Kidney tubule cell (primary cell): ENCODE measurements around the gene NAB2.

ENCODE experiments used
- DNase-seq: peaks from one replicate; pipeline ENCODE4 v3.0.0-alpha.2; 2018; ENCODE audit warnings: low spot score

The NAB2 gene

DNA sequence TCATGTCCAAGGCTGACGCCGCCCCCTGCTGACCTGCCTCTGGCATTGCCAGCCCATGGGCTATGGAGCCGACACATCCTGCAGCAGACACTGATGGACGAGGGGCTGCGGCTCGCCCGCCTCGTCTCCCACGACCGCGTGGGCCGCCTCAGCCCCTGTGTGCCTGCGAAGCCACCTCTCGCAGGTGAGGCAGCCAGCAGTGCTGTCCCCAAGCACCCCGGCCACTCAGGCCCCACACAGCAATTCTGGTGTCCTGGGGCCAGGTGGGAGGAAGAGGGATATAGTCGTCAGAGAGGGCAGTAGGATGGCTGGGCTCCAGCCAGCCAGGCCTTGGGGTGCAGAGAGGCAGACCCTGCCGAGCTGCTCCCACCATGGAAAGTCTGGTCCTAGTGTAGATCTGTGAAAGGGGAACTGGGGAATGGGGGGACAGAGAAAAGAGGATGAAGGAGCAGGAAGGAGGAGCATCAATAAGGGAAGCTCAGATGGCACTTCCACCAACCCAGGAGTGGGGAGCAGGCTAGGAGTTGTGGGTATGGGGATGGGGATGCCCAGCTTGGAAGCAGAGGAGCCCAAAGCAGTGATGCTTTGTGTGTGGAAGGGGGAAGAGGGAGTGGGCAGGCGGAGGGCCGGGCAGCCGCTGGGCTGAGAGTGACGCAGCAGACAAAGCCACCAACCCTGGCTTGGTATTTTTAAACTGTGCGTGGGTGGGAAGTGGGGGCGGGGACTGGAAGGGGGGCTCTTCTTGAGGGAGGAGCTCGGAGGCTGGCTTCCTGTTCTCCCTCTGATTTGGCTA, 4.7 kb downstream of the NAB2 start:
- DNase-seq, result peak; percentile 50

DNA sequence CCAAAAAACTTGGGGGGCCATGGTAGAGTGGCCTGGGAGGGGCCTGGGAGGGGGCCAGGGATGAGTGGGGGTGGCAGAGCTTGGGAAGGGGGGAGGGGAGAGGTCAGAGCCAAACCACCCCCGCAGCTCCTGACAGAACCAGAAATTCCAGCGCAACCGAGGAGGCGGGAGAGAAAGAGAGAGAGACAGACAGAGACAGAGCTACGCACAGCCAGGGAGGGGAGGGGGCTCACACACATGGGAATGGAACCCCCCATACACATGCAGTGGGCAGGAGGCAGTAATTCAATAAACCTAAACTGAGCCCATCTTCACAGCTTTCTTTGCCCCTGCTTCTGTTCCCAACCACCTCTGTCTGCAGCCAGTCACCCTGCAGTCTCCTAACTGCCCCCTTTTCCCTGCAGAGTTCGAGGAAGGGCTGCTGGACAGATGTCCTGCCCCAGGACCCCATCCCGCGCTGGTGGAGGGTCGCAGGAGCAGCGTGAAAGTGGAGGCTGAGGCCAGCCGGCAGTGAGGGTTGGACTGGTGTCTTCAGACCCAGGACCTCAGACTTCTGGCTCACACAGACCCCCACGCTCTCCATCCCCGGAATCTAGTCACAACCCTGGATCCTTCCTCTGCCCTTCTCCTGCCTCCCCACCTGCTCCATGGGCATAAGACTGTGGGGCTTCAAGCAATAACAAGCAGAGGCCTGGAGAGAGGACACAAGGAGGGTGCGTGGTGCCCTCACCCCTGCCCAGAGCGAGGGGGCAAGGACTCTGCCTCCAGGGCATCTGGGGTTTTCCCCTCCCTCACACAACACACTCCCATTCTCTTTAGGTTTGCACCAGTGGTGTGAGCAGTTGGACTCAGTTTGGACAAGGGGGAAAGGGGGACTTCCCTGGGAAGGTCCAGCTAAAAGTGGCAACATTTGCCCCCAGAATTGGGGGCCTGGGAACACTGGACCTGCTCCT, 5.6 kb downstream of the NAB2 start:
- DNase-seq, result no peak

DNA sequence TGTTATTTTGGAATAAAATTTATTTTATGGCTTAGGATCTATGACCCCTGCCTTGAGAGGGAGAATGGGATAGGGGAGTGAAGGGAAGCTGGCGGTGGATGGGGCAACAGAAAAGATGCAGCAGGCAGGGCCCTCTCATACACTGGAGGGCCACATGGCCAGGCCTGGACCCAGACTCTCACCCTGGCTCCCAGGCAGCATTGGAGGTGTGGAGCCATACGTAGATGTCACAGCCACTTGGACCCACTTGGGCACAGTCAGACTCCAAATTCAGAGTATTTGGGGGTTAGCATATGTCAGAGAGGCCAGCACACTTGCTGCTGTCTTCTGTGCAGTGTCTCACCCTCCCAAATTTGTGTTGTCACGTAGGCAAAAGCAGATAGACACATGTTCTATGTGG, 6.5 kb downstream of the NAB2 start:
- no peak for DNase-seq

DNA sequence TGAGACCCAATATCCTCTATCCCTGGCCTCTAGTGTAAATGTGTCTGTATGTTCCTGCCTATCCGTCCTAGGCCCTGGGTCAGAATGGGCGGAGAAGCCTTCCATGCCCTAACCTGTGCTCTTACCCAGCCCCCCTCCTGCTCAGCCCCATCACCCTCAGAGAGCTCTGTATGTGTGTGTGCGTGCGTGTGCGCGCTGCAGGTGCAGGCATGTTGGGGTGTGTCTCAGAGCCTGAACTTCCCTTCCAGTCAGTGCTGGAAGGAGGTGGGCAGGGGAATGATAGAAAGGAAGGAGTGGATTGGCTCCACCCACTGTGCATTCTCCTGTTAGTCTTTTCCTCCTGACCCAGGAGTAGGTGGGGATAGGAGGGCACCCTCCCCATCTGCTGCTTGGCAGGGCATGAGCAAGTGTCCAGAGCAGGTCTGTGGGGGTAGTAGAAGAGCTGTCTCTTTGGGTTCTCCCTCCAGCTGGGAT, 7.2 kb downstream of the NAB2 start:
- DNase-seq, result peak; percentile 59

DNA sequence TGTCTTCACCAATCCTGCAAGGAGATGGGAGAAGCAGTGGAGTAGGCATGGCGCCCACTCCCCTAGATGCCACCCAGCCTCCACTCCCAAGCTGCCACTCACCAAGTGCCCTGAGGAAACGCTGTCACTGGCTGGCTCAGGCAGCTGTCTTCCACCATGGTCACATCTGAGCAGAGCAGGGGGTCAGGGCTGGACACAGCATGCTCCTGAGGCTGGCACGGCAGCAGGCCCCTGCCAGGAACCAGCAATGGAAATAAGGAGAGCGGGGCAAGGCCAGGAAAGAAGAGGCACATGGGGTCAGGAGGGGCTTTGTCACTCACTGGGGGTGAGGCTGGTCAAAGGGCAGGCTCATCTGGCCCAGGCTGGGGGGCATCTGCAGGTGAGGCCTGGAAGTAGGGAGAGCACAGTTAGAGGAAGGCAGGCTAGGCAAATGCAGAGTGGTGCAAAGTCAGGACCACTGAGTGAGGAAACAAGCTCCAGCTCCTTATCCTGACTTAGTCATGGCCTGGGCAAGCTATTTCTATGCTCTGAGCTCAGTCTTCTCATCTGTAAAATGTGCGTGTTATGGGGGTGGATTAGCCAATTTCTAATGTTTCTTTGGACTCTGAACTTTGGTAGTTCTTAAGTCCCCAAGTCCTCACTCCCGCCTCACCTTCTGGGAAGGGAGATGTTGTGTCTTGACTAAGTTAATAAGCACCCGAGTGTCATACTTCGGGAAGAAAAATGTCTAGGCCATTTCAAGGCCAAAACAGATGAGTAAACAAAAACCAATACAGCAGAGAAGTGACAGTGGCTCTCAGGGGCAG, 8.0 kb downstream of the NAB2 start:
- DNase-seq, result no peak

DNA sequence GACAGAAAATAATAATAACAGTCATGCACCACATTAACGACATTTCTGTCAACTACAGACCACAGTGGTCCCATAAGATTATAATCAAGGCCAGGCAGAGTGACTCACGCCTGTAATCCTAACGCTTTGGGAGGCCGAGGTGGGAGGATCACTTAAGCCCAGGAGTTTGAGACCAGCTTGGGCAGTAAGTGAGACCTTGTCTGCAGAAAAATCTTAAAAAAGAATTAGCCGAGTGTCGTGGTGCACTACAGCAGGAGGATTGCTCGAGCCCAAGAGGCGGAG, 8.6 kb downstream of the NAB2 start:
- DNase-seq, result no peak

DNA sequence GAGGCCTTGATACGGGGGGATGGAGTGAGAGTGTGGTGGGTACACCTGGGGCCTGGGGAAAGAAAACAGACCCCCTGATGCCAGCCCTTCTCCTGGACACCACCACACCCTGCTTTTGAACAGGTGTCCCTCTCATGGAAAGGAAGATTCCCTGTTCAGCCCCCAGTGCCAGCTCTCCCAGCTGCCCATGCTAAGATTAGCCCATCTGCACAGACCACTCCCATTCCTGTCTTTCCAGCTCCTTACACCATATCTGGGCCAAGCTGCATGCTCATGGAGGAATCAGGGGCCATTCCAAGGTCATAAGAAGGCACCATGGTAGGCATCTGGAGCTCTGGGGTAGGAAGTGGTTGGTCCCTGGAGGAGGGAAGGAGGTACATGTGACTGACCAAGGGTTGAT, 9.6 kb downstream of the NAB2 start:
- no peak for DNase-seq

DNA sequence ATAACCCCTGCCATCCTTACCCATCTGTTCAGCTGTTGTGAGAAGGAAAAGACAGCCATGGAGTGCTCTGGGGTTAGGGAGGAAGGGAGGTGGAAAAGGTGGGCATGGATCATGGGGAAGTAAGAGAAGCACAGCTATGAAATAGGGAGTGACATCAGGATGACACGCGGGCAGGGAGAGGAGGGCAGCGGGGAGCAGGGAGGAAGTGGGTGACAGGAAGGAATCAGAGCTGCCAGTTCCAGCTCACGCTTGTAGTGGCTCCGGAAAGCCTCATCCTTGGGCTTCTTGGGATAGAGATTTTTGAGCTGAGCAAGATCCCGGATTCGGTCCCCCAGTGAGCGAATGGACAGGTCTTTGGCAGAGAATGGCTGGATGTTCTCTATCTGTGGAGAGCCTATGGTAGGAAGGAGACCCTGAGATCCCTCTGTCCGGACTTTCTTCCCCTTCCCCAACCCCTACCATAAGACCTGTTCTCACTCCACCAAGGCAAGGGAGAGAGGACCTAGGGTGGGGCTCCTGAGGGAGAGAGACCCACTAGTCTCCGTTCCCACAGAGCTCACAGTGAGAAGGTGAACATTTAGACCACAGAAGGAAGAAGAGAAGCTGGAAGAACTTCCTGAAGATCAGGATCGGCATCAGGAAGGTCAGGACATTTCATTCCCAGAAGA, 10.3 kb downstream of the NAB2 start:
- DNase-seq, result no peak

DNA sequence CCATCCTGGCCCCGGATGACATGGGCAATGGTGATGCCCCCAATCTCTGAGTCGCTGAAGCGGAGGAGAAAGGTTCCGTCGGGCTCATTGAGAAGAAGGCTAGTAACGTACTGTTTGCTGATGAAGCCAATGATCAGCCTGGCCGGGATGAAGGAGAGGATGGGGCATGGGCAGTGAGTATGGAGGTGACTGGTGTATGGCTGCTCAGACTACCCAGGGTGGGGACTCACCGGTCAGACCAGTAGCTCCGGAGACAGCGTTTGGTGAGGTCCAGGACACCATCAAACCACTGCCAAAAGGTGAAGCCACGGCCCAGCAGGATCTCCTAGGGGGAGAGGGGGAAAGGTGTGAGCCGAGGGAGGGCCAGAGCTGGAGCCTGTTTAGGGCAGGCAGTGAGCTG, 10.9 kb downstream of the NAB2 start:
- DNase-seq, result no peak

DNA sequence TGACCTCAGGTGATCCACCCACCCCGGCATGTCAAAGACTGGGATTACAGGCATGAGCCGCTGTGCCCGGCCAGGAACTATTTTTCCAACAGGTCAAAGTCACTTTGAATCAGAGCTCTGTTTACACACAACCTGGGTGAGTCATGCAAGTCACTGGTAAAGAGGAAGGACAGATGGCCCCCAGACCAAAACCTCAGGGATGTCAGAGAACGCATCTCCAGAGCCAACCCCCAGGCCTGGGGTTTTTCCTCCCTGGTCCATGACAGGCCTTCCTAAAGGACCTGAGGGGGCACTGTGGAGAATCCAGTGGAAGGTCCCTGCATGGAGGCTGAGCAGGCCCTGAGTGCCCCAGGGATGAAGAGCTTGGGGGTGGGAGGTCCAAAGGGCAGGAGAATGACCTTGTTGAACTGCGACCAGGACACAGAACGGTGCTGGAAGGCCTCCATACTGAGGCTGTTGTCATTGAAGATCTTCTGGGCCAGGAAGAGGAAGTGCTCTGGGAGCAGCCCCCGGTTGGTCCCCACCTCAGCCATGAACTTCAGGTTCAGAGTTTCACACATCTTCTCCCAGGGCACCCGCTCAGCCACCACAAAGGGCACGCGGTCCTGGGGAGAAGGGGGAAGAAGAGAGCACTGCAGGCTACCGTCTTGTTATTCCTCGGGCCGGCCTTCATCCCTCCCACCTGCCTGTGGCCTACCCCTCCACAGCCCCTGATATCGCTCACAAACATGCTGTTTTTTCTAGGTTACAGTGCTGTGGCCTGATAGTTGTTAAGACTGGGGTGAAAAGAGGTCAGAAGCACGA, 13.2 kb downstream of the NAB2 start:
- DNase-seq, result peak; percentile 70

DNA sequence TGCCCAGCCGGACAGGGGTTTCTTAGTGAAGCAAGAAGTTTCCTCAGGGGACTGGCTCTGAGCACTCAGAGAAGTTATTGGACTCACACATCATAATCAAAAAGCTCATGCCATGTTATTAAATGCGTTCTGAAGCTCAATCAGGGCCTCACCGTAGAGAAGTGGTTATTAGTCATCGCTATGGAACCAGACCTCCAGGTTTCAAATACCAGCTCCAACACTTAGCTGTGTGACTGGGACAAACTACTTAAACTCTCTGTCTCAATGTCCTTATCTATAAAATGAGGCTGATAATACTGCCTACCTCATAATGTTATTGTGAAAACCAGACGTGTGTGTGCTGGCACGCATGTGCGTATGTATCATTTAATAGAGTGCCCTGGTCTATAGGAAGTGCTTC, 14.9 kb downstream of the NAB2 start:
- no peak for DNase-seq

DNA sequence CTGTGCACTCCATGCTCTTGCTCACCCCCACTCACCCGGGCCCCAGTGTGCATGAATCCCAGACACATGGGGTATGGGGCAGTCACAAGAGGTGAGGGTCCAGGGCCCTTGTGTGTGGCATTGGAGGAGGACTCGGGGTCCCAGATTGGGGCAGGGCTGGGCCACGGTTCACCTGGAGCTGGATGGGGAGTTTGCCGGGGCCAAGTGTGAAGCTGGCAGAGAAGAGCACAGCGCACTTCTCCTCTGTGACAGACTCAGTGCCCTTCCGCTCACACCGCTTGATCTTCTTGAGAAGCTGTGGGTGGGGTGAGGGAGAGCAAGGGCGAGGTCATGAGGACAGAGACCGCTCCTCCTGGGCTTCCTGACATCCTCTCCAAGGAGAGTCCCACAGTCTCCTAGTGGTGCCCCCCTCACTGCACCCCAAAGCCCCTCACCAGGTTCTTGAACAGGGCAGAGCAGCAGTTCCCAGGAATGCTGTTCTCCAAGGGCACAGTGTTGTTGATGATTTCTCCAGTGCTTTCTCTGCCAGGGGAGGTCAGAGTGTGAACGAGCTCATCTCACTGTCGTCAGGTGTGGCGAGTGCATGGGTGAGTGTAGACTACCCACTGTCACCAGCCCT, 15.5 kb downstream of the NAB2 start:
- DNase-seq, result no peak

DNA sequence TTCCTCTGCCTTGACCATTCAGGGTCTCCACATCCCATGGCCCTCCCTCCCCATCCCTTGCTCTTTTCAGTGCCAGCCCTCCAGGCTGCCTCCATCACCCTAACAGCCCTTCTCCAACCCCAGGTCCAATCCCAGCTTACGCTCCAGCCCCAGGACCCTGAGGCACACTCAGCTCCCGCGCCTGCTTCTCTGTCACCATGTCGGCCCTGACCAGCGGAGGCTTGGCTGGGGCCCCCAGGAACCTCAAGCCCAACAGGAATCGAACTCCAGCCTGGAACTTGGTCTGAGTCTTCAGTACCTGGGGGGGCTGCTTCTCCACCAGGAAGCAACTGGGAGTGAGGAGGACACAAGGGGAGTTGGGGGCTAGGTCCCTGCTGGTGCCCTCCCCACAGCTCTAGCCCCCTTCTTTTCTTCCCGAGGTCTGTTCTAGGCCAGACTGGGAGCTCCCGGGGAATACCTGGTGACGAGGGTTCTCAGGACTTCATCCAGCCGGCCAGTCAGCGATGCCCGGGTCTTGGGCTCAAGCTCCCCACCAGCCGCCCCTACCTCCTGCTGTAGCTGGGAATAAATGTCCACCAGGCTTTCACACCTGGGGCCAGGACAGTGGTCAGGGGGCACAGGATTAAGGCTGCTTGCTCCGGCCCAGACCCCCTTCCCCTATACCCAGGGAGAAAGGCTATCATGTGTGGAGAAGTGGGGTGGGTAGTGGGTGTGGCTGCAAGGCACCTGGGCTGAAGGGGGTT, 16.3 kb downstream of the NAB2 start:
- DNase-seq, result no peak

DNA sequence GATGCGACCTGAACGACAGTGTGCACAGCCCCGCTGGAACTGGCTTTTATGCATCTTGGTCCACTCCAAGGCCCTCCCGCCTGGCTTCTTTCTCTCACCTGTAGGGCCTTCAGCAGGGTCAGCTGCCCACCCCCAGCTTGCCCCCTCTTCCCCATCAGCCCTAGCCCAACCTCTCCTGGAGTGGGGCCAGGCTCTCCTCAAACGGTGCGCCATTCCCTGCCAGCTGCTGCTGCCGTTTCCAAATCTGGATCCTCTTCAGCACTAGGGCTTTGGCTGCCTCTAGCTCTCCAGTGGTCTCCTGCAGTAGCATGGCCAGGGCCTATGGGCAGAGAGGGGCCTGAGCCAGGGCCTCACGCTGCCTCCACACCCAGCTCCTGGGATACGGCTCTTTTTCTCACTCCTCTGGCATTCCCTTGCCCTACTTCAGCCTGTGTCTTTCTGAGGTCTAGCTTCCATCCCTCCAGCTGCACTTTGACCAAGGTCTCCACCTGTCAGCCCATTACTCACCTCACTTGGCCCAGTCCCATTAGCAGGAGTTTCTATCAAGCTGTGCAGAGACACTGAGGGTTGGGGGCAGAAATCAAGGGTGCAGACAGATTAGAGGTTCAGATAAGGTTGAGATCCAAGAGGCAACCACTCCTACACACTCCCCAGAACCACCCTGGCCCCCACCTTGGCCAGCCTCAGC, 17.3 kb downstream of the NAB2 start:
- no peak for DNase-seq

DNA sequence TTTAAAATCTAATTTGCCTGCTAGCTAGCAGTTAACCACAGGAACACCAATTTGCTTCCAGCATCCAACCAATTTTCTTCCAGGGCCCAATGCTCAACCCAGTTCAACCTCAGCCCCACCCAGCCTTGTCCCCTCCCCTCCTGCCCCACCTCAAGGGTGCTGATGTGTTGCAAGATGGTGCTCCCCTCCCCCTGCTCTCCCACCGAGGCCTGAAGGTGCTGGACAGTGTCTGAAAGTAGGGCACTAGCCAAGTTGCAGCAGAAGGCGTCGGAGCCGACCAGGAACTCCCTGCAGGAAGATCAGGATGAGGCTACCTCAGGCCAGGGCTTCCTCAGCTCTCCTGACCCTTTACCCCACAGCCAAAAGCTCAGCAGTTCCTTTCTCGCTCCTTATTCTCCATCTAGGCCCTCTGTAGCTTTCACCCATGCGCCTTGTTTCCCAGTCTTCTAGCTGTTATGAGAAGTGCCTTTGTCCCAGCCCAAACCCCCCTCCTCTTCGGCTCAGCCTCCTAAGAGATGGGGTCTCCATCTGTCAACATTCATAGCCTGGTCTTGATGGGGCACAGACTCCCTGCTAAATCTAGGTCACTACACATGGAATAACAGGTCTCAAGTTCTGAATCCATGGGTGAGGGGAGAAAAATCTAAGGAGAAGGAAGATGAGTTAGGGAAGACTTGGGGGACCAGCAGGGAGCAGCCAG, 18.7 kb downstream of the NAB2 start:
- DNase-seq, result no peak

DNA sequence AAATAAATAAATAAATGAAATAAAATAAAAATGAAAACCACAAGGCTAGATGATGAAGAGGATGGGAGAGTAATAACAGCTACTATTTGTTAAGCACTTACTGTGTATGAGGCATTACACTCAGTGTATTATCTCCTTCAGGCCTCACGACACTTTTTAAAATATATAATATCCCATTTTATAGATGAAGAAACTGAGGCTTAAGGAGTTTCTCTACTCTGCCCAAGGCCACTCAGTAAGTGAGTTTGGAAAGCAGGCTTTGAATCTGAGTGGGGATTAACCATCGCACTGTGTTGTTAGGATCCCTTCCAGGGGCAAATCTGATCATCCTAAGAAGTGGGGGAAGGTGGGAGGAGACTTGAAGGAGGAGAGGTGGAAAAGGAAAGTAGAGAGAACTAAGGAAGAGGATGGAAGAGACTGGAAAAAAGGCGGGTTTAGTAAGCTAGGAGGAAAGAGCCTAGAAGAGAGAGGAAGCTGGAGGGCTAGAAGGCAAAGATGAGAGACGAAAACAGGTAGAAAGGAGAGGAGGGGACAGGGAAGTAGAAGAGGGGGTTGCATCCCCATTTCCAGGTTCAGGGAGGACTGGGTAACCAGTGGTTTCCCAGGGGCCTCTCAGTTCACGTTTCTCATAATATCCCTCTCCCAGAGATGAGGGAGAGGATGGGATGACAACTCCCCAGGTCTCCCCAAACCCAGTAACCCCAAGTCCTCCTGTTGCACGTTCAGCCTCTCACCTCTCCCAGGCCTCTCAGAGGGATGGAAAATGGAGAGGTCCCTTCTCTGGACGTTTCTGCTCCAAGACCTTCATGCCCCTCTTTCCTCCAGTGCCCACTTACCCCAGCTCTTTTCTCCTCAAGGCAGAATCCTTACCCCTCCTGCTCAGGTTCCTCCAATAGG, 20.5 kb downstream of the NAB2 start:
- no peak for DNase-seq
